Measurements from ENCODE around the gene FATE1. TPM values are rescaled to one million over a fixed set of nuclear protein-coding genes. Genes with fewer than 3 reads are reported as not detected.

Gene FATE1
- total RNA-seq (not detected in 2 replicates), polyA plus RNA-seq (not detected in 2 replicates)

- H2AFZ ChIP-seq = no peak within 1 kb of the TSS
- no peaks in the 10 kb centered on the region for H3K36me3 ChIP-seq (replicated peaks; ENCODE audit: insufficient read depth, low read depth)
- no peak within 1 kb of the TSS for H3K4me2 ChIP-seq
- no peaks in the 10 kb centered on the region for H4K20me1 ChIP-seq (ENCODE audit: insufficient read depth, poor library complexity, severe bottlenecking)
- TF ChIP-seq EZH2phosphoT487 (IDR thresholded peaks at IDR 0.05; ENCODE audit: low read depth, severe bottlenecking, unreplicated experiment) (no peak), CTCF (IDR thresholded peaks at IDR 0.05; ENCODE audit: poor library complexity) (no peak), EZH2 (IDR thresholded peaks at IDR 0.05; ENCODE audit: borderline replicate concordance) (no peak)
- no peak within 1 kb of the TSS for H3K27ac ChIP-seq
- H3K4me1 ChIP-seq (ENCODE audit: insufficient read depth) = no peaks in the 10 kb centered on the region
- WGBS (ENCODE audit: low lambda C conversion rate, missing lambda C conversion rate) = 63% methylated on average over 3 of the region's 3 CpGs
- H3K79me2 ChIP-seq = no peaks in the 10 kb centered on the region
- no peaks in the 10 kb centered on the region for H3K9me2 ChIP-seq (replicated peaks; ENCODE audit: insufficient read depth)
- H3K27me3 ChIP-seq = no peaks in the 10 kb centered on the region
- no peaks in the 10 kb centered on the region for H3K9me3 ChIP-seq (ENCODE audit: low read depth)
- no peak for DNase-seq (ENCODE audit: low spot score)
- H3K4me3 ChIP-seq = no peak within 1 kb of the TSS
These were observed at the start of gene FATE1 for GRCh38 chrX:151715752-151716151. FATE1 (plus strand) TSS chrX:151716035; CDS start chrX:151716120, 85 bp downstream.

GRCh38 chrX:151675121-151675746 is 40.6 kb upstream of the FATE1 start:
- Histone ChIP-seq H4K20me1 (ENCODE audit: insufficient read depth, poor library complexity, severe bottlenecking) (no peaks in the 10 kb centered on the region), H3K9me2 (replicated peaks; ENCODE audit: insufficient read depth) (no peaks in the 10 kb centered on the region), H2AFZ (no peak overlapping the region), H3K4me2 (no peak overlapping the region), H3K36me3 (replicated peaks; ENCODE audit: insufficient read depth, low read depth) (no peaks in the 10 kb centered on the region), H3K79me2 (no peaks in the 10 kb centered on the region), H3K4me3 (no peak overlapping the region), H3K9me3 (ENCODE audit: low read depth) (no peaks in the 10 kb centered on the region), H3K4me1 (ENCODE audit: insufficient read depth) (no peaks in the 10 kb centered on the region), H3K27ac (no peak overlapping the region), H3K27me3 (no peaks in the 10 kb centered on the region)
- DNase-seq (ENCODE audit: low spot score) = no peak
- WGBS (ENCODE audit: low lambda C conversion rate, missing lambda C conversion rate) = 47% methylated on average over 6 of the region's 6 CpGs
- TF ChIP-seq EZH2phosphoT487 (IDR thresholded peaks at IDR 0.05; ENCODE audit: low read depth, severe bottlenecking, unreplicated experiment) = no peak
- no peak for TF ChIP-seq CTCF (IDR thresholded peaks at IDR 0.05; ENCODE audit: poor library complexity)
- no peak for TF ChIP-seq EZH2 (IDR thresholded peaks at IDR 0.05; ENCODE audit: borderline replicate concordance)

- Histone ChIP-seq H3K4me1 (ENCODE audit: insufficient read depth) (no peaks in the 10 kb centered on the region), H3K79me2 (no peaks in the 10 kb centered on the region), H3K4me3 (no peak overlapping the region), H3K27me3 (no peaks in the 10 kb centered on the region), H3K4me2 (no peak overlapping the region), H3K9me3 (ENCODE audit: low read depth) (no peaks in the 10 kb centered on the region), H4K20me1 (ENCODE audit: insufficient read depth, poor library complexity, severe bottlenecking) (no peaks in the 10 kb centered on the region), H3K9me2 (replicated peaks; ENCODE audit: insufficient read depth) (no peaks in the 10 kb centered on the region), H3K36me3 (replicated peaks; ENCODE audit: insufficient read depth, low read depth) (no peaks in the 10 kb centered on the region), H2AFZ (no peak overlapping the region), H3K27ac (no peak overlapping the region)
- DNase-seq (ENCODE audit: low spot score) = no peak
- 67% methylated on average over 4 of the region's 4 CpGs for WGBS (ENCODE audit: low lambda C conversion rate, missing lambda C conversion rate)
- TF ChIP-seq EZH2phosphoT487 (IDR thresholded peaks at IDR 0.05; ENCODE audit: low read depth, severe bottlenecking, unreplicated experiment) = no peak
- TF ChIP-seq CTCF (IDR thresholded peaks at IDR 0.05; ENCODE audit: poor library complexity) = no peak
- TF ChIP-seq EZH2 (IDR thresholded peaks at IDR 0.05; ENCODE audit: borderline replicate concordance) = no peak
These were observed 39.6 kb upstream of the FATE1 start for GRCh38 chrX:151676196-151676595.

Measured in hepatocyte (in vitro differentiated cells).